ENCODE data around the gene CHERP. TPM values are rescaled to one million over a fixed set of nuclear protein-coding genes. Genes with fewer than 3 reads are reported as not detected.
A peak's percentile ranks its signal among the peaks of the same experiment; 100 is the strongest.

The CHERP gene
- total and polyA plus RNA-seq, 2 of the 13 experiments (the other 11 are each of a cell fraction or from before 2014, with no cell fraction given): 4.3 to 5.4 TPM

DNA sequence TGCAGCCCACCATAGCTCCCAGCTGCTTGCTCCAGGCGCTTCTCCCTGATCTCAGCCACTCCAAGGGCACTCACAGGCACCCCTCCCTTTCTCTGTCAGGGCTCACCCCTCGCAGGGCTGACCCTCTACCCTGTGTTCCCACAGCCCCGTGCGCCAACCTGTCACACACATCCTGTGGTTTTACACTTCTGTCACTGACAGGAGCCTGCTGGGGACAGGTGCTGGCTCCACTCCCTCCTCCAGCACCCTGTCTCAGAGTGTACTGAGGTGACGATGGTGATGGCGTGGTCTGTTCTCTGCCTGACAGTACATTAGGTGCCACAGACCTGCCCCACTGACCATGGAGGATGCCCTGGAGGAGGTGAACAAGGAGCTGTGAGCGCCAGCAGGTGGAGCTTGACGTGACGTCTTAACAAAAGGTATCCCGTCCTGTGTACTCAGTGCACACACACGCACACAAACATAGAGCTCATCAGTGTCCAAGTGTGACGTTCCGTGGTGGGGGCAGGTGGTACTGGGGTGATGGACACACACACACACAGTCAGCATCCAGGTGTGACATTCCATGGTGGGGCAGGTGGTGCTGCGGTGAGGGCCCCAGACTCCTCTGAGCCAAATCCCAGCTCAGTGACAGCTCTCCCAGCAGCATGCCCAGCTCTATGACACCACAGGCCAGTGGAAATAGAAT is 25.2 kb downstream of the CHERP start:
- no peaks in the 10 kb centered on the region for H3K79me2 ChIP-seq (ENCODE audit: insufficient read depth, low read length)
- no peak overlapping the region for H3K9ac ChIP-seq (ENCODE audit: insufficient read depth, low read depth, low read length)
- no peaks in the 10 kb centered on the region for H3K9me3 ChIP-seq (ENCODE audit: low read length)
- H3K27ac ChIP-seq (ENCODE audit: extremely low read length, insufficient read depth, low read length): no peak overlapping the region
- H3K4me2 ChIP-seq (ENCODE audit: low read depth, low read length): no peak overlapping the region
- peaks cover 30 to 78% of the 10 kb centered on the region in 2 experiments for H3K36me3 ChIP-seq (replicated peaks in 1 of 2; ENCODE audit: control insufficient read depth in 1 of 2, insufficient read depth in 2 of 2, low read length in 2 of 2)
- H2AFZ ChIP-seq (ENCODE audit: low read length): no peak overlapping the region
- ATAC-seq: peak; percentile 7
- 98% methylated on average over 11 of the region's 14 CpGs for WGBS (ENCODE audit: low lambda C conversion rate)
- no peak overlapping the region for H3K4me3 ChIP-seq (replicated peaks in 1 of 3; ENCODE audit: insufficient read depth in 1 of 3, low read depth in 2 of 3, low read length in 3 of 3)
- intact Hi-C loops (cut with micrococcal nuclease; ENCODE audit: unreplicated experiment): no loop called here
- H3K27me3 ChIP-seq (ENCODE audit: control insufficient read depth in 1 of 2, insufficient read depth in 2 of 2, low read length in 2 of 2): no peaks in the 10 kb centered on the region; a peak in 1 of 5 replicates
- no peak for FAIRE-seq
- no peaks in the 10 kb centered on the region for H4K20me1 ChIP-seq (ENCODE audit: insufficient read depth, low read length)
- H3K4me1 ChIP-seq (ENCODE audit: insufficient read depth, low read length): no peaks in the 10 kb centered on the region
- CTCF ChIA-PET (ENCODE audit: low intra/inter-chr PET ratio, low total read pairs): no interaction called here
- POLR2A ChIA-PET: interaction anchor here (1.0 to 2.0 kb wide), 2 partner anchors 24 to 70 kb away, joined by 3 to 8 read pairs; no protein-coding TSS in a partner anchor
- no TSS peak for BruUV-seq (replicated peaks)
- no peak for DNase-seq (ENCODE audit: low spot score)
- in situ Hi-C loops (cut with HindIII; ENCODE audit: extremely low pct_ligation_motif_present, low pct_unique_long_range_greater_than_20kb): no loop called here
- TF ChIP-seq AKAP8 (CRISPR knock-in tag; IDR thresholded peaks at IDR 0.05): no peak
- no peak for TF ChIP-seq ZNF431 (CRISPR knock-in tag; IDR thresholded peaks at IDR 0.05; ENCODE audit: borderline replicate concordance, low read depth)
- TF ChIP-seq ZC3H13 (CRISPR knock-in tag; IDR thresholded peaks at IDR 0.05): no peak; the same call in 1 of the 2 replicates
- TF ChIP-seq, protein P1, sequence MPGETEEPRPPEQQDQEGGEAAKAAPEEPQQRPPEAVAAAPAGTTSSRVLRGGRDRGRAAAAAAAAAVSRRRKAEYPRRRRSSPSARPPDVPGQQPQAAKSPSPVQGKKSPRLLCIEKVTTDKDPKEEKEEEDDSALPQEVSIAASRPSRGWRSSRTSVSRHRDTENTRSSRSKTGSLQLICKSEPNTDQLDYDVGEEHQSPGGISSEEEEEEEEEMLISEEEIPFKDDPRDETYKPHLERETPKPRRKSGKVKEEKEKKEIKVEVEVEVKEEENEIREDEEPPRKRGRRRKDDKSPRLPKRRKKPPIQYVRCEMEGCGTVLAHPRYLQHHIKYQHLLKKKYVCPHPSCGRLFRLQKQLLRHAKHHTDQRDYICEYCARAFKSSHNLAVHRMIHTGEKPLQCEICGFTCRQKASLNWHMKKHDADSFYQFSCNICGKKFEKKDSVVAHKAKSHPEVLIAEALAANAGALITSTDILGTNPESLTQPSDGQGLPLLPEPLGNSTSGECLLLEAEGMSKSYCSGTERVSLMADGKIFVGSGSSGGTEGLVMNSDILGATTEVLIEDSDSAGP (CRISPR knock-in tag; IDR thresholded peaks at IDR 0.05; ENCODE audit: borderline replicate concordance): 0 out of 2 replicates have a peak, but pooled peaks have one; percentile 14
- TF ChIP-seq, protein P2, sequence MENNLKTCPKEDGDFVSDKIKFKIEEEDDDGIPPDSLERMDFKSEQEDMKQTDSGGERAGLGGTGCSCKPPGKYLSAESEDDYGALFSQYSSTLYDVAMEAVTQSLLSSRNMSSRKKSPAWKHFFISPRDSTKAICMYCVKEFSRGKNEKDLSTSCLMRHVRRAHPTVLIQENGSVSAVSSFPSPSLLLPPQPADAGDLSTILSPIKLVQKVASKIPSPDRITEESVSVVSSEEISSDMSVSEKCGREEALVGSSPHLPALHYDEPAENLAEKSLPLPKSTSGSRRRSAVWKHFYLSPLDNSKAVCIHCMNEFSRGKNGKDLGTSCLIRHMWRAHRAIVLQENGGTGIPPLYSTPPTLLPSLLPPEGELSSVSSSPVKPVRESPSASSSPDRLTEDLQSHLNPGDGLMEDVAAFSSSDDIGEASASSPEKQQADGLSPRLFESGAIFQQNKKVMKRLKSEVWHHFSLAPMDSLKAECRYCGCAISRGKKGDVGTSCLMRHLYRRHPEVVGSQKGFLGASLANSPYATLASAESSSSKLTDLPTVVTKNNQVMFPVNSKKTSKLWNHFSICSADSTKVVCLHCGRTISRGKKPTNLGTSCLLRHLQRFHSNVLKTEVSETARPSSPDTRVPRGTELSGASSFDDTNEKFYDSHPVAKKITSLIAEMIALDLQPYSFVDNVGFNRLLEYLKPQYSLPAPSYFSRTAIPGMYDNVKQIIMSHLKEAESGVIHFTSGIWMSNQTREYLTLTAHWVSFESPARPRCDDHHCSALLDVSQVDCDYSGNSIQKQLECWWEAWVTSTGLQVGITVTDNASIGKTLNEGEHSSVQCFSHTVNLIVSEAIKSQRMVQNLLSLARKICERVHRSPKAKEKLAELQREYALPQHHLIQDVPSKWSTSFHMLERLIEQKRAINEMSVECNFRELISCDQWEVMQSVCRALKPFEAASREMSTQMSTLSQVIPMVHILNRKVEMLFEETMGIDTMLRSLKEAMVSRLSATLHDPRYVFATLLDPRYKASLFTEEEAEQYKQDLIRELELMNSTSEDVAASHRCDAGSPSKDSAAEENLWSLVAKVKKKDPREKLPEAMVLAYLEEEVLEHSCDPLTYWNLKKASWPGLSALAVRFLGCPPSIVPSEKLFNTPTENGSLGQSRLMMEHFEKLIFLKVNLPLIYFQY (CRISPR knock-in tag; IDR thresholded peaks at IDR 0.05; ENCODE audit: borderline replicate concordance): no peak
- no peak for TF ChIP-seq TBX2 (CRISPR knock-in tag; IDR thresholded peaks at IDR 0.05; ENCODE audit: borderline replicate concordance)
- TF ChIP-seq KDM5B (CRISPR knock-in tag; IDR thresholded peaks at IDR 0.05; ENCODE audit: borderline replicate concordance): 0 out of 2 replicates have a peak, but pooled peaks have one; percentile 24
- TF ChIP-seq POLR2G (IDR thresholded peaks at IDR 0.05; ENCODE audit: low read depth, low read length): peak; percentile 63
- TF ChIP-seq AGO2 (optimal IDR thresholded peaks at IDR 0.05; ENCODE audit: low read depth, low read length): peak; percentile 81
- TF ChIP-seq RBM22 (optimal IDR thresholded peaks at IDR 0.05; ENCODE audit: low read length): peak; percentile 55
- TF ChIP-seq, protein P3, sequence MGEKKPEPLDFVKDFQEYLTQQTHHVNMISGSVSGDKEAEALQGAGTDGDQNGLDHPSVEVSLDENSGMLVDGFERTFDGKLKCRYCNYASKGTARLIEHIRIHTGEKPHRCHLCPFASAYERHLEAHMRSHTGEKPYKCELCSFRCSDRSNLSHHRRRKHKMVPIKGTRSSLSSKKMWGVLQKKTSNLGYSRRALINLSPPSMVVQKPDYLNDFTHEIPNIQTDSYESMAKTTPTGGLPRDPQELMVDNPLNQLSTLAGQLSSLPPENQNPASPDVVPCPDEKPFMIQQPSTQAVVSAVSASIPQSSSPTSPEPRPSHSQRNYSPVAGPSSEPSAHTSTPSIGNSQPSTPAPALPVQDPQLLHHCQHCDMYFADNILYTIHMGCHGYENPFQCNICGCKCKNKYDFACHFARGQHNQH (CRISPR knock-in tag; IDR thresholded peaks at IDR 0.05): no peak
- TF ChIP-seq SP5 (CRISPR knock-in tag; IDR thresholded peaks at IDR 0.05; ENCODE audit: borderline replicate concordance, low read depth): no peak
- no peak for TF ChIP-seq STAG1 (CRISPR knock-in tag; IDR thresholded peaks at IDR 0.05)
- TF ChIP-seq ZNF776 (CRISPR knock-in tag; IDR thresholded peaks at IDR 0.05): 0 out of 2 replicates have a peak, but pooled peaks have one; percentile 42
- TF ChIP-seq SRF (IDR thresholded peaks at IDR 0.05; ENCODE audit: low read depth, low read length): no peak
- no peak for TF ChIP-seq ZNF737 (CRISPR knock-in tag; IDR thresholded peaks at IDR 0.05; ENCODE audit: borderline replicate concordance)
- TF ChIP-seq FOXA3 (CRISPR knock-in tag; IDR thresholded peaks at IDR 0.05): no peak

All from HepG2 (cell line).